A549 (cell line): Measurements from ENCODE around the gene NARS2.

ENCODE experiments used
- CTCF ChIP-seq: fragments of >200 bp; sonication (Bioruptor Twin); formaldehyde crosslinking; IDR thresholded peaks from 3 replicates; pipeline ENCODE4 v1.5.1; 2016
- JUNB ChIP-seq: fragments of >200 bp; sonication (Bioruptor Twin); formaldehyde crosslinking; IDR thresholded peaks from 2 replicates; pipeline ENCODE4 v1.6.1; 2016
- RFX5 ChIP-seq: fragments of 450-650 bp; IDR thresholded peaks from 2 replicates; pipeline ENCODE4 v1.7.1; 2014; ENCODE audit warnings: antibody characterized with exemption, mild to moderate bottlenecking, moderate library complexity
- TF ChIP-seq, protein P1 (sequence below): fragments of 150-350 bp; IDR thresholded peaks from 2 replicates; pipeline ENCODE4 v1.6.1; 2014; ENCODE audit warnings: low read depth, mild to moderate bottlenecking, low read length

- TF ChIP-seq RFX5 (no peak), CTCF (peak; percentile 55), JUNB (0 out of 2 replicates have a peak, but pooled peaks have one; percentile 23)
- TF ChIP-seq, protein P1, sequence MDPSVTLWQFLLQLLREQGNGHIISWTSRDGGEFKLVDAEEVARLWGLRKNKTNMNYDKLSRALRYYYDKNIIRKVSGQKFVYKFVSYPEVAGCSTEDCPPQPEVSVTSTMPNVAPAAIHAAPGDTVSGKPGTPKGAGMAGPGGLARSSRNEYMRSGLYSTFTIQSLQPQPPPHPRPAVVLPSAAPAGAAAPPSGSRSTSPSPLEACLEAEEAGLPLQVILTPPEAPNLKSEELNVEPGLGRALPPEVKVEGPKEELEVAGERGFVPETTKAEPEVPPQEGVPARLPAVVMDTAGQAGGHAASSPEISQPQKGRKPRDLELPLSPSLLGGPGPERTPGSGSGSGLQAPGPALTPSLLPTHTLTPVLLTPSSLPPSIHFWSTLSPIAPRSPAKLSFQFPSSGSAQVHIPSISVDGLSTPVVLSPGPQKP, result no peak
Measured at GRCh38 chr11:78416285-78417174, 158.1 kb downstream of the NARS2 start.
